Neuron (in vitro differentiated cells): ENCODE measurements around the gene ADRB1.

Source experiments
- H2AFZ ChIP-seq: one replicate; pipeline ENCODE4 v1.6.1; 2013; ENCODE audit warnings: low read depth, mild to moderate bottlenecking, inconsistent platforms, low read length, moderate library complexity
- H3K27me3 ChIP-seq: one replicate; pipeline ENCODE4 v1.6.1; 2013; ENCODE audit warnings: low read length; ENCODE audit not compliant: insufficient read depth
- H3K36me3 ChIP-seq: one replicate; pipeline ENCODE4 v1.6.1; 2013; ENCODE audit warnings: low read length; ENCODE audit not compliant: insufficient read depth
- H3K4me1 ChIP-seq: one replicate; pipeline ENCODE4 v1.6.1; 2013; ENCODE audit warnings: low read length; ENCODE audit not compliant: insufficient read depth
- H3K4me3 ChIP-seq: 2 replicates; pipeline ENCODE4 v1.5.1; 2013; ENCODE audit warnings: mild to moderate bottlenecking, low read length, moderate library complexity
- H3K9me3 ChIP-seq: one replicate; pipeline ENCODE4 v1.6.1; 2013; ENCODE audit warnings: low read length

Gene ADRB1

GRCh38 chr10:114052255-114052654, 8.6 kb downstream of the ADRB1 start:
- Histone ChIP-seq H3K4me3 (no peak overlapping the region), H3K9me3 (no peaks in the 10 kb centered on the region), H3K36me3 (no peaks in the 10 kb centered on the region), H2AFZ (no peak overlapping the region), H3K4me1 (peaks cover 4% of the 10 kb centered on the region), H3K27me3 (peaks cover 42% of the 10 kb centered on the region)

- Histone ChIP-seq H3K27me3 (peaks cover 27% of the 10 kb centered on the region), H3K9me3 (no peaks in the 10 kb centered on the region), H3K36me3 (no peaks in the 10 kb centered on the region), H2AFZ (no peak overlapping the region), H3K4me3 (no peak overlapping the region), H3K4me1 (peaks cover 4% of the 10 kb centered on the region)
These were observed 10.3 kb downstream of the ADRB1 start for GRCh38 chr10:114053946-114054345.

- Histone ChIP-seq H2AFZ (no peak overlapping the region), H3K4me3 (no peak overlapping the region), H3K27me3 (peaks cover 15% of the 10 kb centered on the region)
These were observed 14.2 kb downstream of the ADRB1 start for GRCh38 chr10:114057855-114058254.

GRCh38 chr10:114058297-114058696, 14.6 kb downstream of the ADRB1 start:
- H3K4me3 ChIP-seq = no peak overlapping the region
- no peaks in the 10 kb centered on the region for H3K9me3 ChIP-seq
- H3K4me1 ChIP-seq = no peaks in the 10 kb centered on the region
- peaks cover 15% of the 10 kb centered on the region for H3K27me3 ChIP-seq
- no peaks in the 10 kb centered on the region for H3K36me3 ChIP-seq
- H2AFZ ChIP-seq = no peak overlapping the region

More at GRCh38 chr10:114057855-114058254, 14.2 kb downstream of the ADRB1 start:
- Histone ChIP-seq H3K4me1 (no peaks in the 10 kb centered on the region), H3K36me3 (no peaks in the 10 kb centered on the region), H3K9me3 (no peaks in the 10 kb centered on the region)

GRCh38 chr10:114059561-114059960, 15.9 kb downstream of the ADRB1 start:
- Histone ChIP-seq H3K27me3 (peaks cover 16% of the 10 kb centered on the region), H2AFZ (no peak overlapping the region), H3K9me3 (no peaks in the 10 kb centered on the region), H3K4me1 (no peaks in the 10 kb centered on the region), H3K36me3 (no peaks in the 10 kb centered on the region), H3K4me3 (no peak overlapping the region)

GRCh38 chr10:114060456-114060855, 16.8 kb downstream of the ADRB1 start:
- H3K27me3 ChIP-seq = peaks cover 20% of the 10 kb centered on the region
- no peaks in the 10 kb centered on the region for H3K4me1 ChIP-seq
- H3K9me3 ChIP-seq = no peaks in the 10 kb centered on the region
- no peak overlapping the region for H2AFZ ChIP-seq
- no peaks in the 10 kb centered on the region for H3K36me3 ChIP-seq
- H3K4me3 ChIP-seq = no peak overlapping the region

GRCh38 chr10:114061148-114061547, 17.5 kb downstream of the ADRB1 start:
- H3K27me3 ChIP-seq = peaks cover 21% of the 10 kb centered on the region
- H2AFZ ChIP-seq = no peak overlapping the region
- no peaks in the 10 kb centered on the region for H3K9me3 ChIP-seq
- no peak overlapping the region for H3K4me3 ChIP-seq
- H3K4me1 ChIP-seq = no peaks in the 10 kb centered on the region
- H3K36me3 ChIP-seq = no peaks in the 10 kb centered on the region

- Histone ChIP-seq H2AFZ (no peak overlapping the region), H3K27me3 (peaks cover 18% of the 10 kb centered on the region), H3K4me3 (no peak overlapping the region), H3K9me3 (no peaks in the 10 kb centered on the region), H3K36me3 (no peaks in the 10 kb centered on the region), H3K4me1 (peaks cover 4% of the 10 kb centered on the region)
These were observed 18.1 kb downstream of the ADRB1 start for GRCh38 chr10:114061789-114062188.

- no peak overlapping the region for H3K4me3 ChIP-seq
These were observed 20.7 kb downstream of the ADRB1 start for GRCh38 chr10:114064151-114065048.

GRCh38 chr10:114065049-114065435, 21.4 kb downstream of the ADRB1 start:
- no peak overlapping the region for H2AFZ ChIP-seq
- no peaks in the 10 kb centered on the region for H3K9me3 ChIP-seq
- H3K36me3 ChIP-seq = no peaks in the 10 kb centered on the region
- no peak overlapping the region for H3K4me3 ChIP-seq
- peaks cover 8% of the 10 kb centered on the region for H3K4me1 ChIP-seq
- H3K27me3 ChIP-seq = peaks cover 15% of the 10 kb centered on the region

More at GRCh38 chr10:114064151-114065048, 20.7 kb downstream of the ADRB1 start:
- Histone ChIP-seq H2AFZ (no peak overlapping the region), H3K27me3 (peaks cover 15% of the 10 kb centered on the region), H3K9me3 (no peaks in the 10 kb centered on the region), H3K4me1 (peaks cover 8% of the 10 kb centered on the region), H3K36me3 (no peaks in the 10 kb centered on the region)

- H2AFZ ChIP-seq = no peak overlapping the region
- no peaks in the 10 kb centered on the region for H3K9me3 ChIP-seq
- H3K4me3 ChIP-seq = no peak overlapping the region
- no peaks in the 10 kb centered on the region for H3K36me3 ChIP-seq
- peaks cover 15% of the 10 kb centered on the region for H3K27me3 ChIP-seq
- H3K4me1 ChIP-seq = peaks cover 8% of the 10 kb centered on the region
These were observed 24.5 kb downstream of the ADRB1 start for GRCh38 chr10:114068054-114068707.

GRCh38 chr10:114070710-114071109, 27.0 kb downstream of the ADRB1 start:
- no peaks in the 10 kb centered on the region for H3K9me3 ChIP-seq
- no peak overlapping the region for H2AFZ ChIP-seq
- no peaks in the 10 kb centered on the region for H3K36me3 ChIP-seq
- H3K27me3 ChIP-seq = peaks cover 3% of the 10 kb centered on the region
- no peak overlapping the region for H3K4me3 ChIP-seq
- H3K4me1 ChIP-seq = peaks cover 8% of the 10 kb centered on the region

- Histone ChIP-seq H3K27me3 (peaks cover 3% of the 10 kb centered on the region), H3K9me3 (no peaks in the 10 kb centered on the region), H3K36me3 (no peaks in the 10 kb centered on the region), H3K4me3 (no peak overlapping the region), H3K4me1 (peaks cover 8% of the 10 kb centered on the region), H2AFZ (no peak overlapping the region)
These were observed 27.5 kb downstream of the ADRB1 start for GRCh38 chr10:114071178-114071577.
